PFSK-1 (cell line): ENCODE measurements around the gene LACTBL1.

Experiments
- FOXP2 ChIP-seq: optimal IDR thresholded peaks from 2 replicates; pipeline ENCODE3; 2011; ENCODE audit warnings: borderline replicate concordance, control low read depth, inconsistent platforms; ENCODE audit not compliant: insufficient read depth; ENCODE audit errors: extremely low read length, extremely low read depth
- POLR2AphosphoS5 ChIP-seq: IDR thresholded peaks from 2 replicates; pipeline ENCODE4 v1.6.1; 2012; ENCODE audit warnings: low read depth, mild to moderate bottlenecking, control low read depth, low read length, moderate library complexity
- REST ChIP-seq, 2 experiments: IDR thresholded peaks; 2 replicates each; pipeline versions ENCODE4 v1.6.1 to v1.8.0; 2011 to 2012; ENCODE audit warnings: low read depth in 2 of 2, low read length in 2 of 2, control low read depth in 1 of 2, inconsistent platforms in 1 of 2, mild to moderate bottlenecking in 1 of 2, moderate library complexity in 1 of 2; ENCODE audit not compliant: insufficient read depth in 1 of 2
- SIN3A ChIP-seq: IDR thresholded peaks from 2 replicates; pipeline ENCODE4 v1.6.1; 2012; ENCODE audit warnings: mild to moderate bottlenecking, low read length, moderate library complexity, borderline replicate concordance; ENCODE audit not compliant: insufficient read depth
- TAF1 ChIP-seq: IDR thresholded peaks from 2 replicates; pipeline ENCODE4 v1.6.1; 2012; ENCODE audit warnings: low read length, control low read depth, borderline replicate concordance; ENCODE audit not compliant: insufficient read depth

Gene LACTBL1

GRCh38 chr1:22953057-22953739 is 19.5 kb downstream of the LACTBL1 start:
- TF ChIP-seq POLR2AphosphoS5: no peak

- TF ChIP-seq REST (IDR thresholded peaks at IDR 0.05; ENCODE audit: insufficient read depth in 1 of 2, low read depth in 2 of 2, low read length in 2 of 2) (no peak), FOXP2 (no peak), SIN3A (no peak), TAF1 (no peak), POLR2AphosphoS5 (no peak)
Measured at GRCh38 chr1:22952694-22953056, 20.0 kb downstream of the LACTBL1 start.

- TF ChIP-seq POLR2AphosphoS5 (no peak), REST (IDR thresholded peaks at IDR 0.05; ENCODE audit: insufficient read depth in 1 of 2, low read depth in 2 of 2, low read length in 2 of 2) (no peak), TAF1 (no peak), SIN3A (no peak), FOXP2 (no peak)
Measured at GRCh38 chr1:22951796-22952195, 20.9 kb downstream of the LACTBL1 start.

GRCh38 chr1:22949822-22950331 is 22.8 kb downstream of the LACTBL1 start:
- no peak for TF ChIP-seq REST (IDR thresholded peaks at IDR 0.05; ENCODE audit: insufficient read depth in 1 of 2, low read depth in 2 of 2, low read length in 2 of 2)
- TF ChIP-seq SIN3A: no peak
- no peak for TF ChIP-seq TAF1
- no peak for TF ChIP-seq FOXP2
- no peak for TF ChIP-seq POLR2AphosphoS5

GRCh38 chr1:22944346-22945055 is 28.2 kb downstream of the LACTBL1 start:
- no peak for TF ChIP-seq TAF1
- TF ChIP-seq FOXP2: no peak
- no peak for TF ChIP-seq SIN3A

- TF ChIP-seq TAF1: no peak
- TF ChIP-seq FOXP2: no peak
- TF ChIP-seq REST (IDR thresholded peaks at IDR 0.05; ENCODE audit: insufficient read depth in 1 of 2, low read depth in 2 of 2, low read length in 2 of 2): no peak
- no peak for TF ChIP-seq POLR2AphosphoS5
Measured at GRCh38 chr1:22941257-22941656, 31.4 kb downstream of the LACTBL1 start.
